ENCODE data around the gene PEX11G. TPM values are rescaled to one million over a fixed set of nuclear protein-coding genes. Genes with fewer than 3 reads are reported as not detected.
A peak's percentile ranks its signal among the peaks of the same experiment; 100 is the strongest.

Gene PEX11G
- total and polyA plus RNA-seq, 2 donors, result 1.6 to 5.2 TPM

DNA sequence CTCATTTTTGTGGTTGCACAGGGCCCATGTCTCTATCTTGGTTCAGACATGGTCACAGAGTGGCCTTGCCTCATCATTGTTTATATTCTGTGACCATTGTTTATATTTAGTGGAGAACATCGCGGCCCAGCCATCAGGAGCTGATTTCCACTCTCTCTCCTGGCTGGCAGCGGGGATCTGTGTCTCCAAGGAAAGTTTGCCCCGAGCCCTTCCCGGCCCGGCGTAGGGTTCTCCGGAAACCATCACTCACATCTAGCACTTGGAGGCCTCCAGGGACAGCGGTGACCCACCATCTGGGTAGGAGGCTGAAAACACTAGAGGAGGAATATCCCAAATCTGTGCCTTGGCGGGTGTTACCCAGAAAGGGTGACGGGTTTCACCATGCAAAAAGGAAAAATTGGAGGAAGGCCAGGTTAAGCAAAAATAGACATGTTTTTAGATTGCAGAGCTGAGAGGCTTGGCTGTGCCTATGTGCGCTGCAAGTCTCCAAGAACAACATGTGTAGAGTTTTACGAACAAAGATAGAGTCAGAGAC lies 26.3 kb upstream of the PEX11G start:
- DNase-seq (ENCODE audit: extremely low spot score), result no peak
- H3K27ac ChIP-seq (ENCODE audit: low read depth), result peak overlapping the region; percentile 98
- no peaks in the 10 kb centered on the region for H3K4me1 ChIP-seq (ENCODE audit: insufficient read depth)
- no peaks in the 10 kb centered on the region for H3K36me3 ChIP-seq (ENCODE audit: insufficient read depth)
- peak overlapping the region; percentile 85 for H3K4me3 ChIP-seq (ENCODE audit: low read depth, low read length)
- 24% methylated on average over 13 of the region's 13 CpGs for WGBS

DNA sequence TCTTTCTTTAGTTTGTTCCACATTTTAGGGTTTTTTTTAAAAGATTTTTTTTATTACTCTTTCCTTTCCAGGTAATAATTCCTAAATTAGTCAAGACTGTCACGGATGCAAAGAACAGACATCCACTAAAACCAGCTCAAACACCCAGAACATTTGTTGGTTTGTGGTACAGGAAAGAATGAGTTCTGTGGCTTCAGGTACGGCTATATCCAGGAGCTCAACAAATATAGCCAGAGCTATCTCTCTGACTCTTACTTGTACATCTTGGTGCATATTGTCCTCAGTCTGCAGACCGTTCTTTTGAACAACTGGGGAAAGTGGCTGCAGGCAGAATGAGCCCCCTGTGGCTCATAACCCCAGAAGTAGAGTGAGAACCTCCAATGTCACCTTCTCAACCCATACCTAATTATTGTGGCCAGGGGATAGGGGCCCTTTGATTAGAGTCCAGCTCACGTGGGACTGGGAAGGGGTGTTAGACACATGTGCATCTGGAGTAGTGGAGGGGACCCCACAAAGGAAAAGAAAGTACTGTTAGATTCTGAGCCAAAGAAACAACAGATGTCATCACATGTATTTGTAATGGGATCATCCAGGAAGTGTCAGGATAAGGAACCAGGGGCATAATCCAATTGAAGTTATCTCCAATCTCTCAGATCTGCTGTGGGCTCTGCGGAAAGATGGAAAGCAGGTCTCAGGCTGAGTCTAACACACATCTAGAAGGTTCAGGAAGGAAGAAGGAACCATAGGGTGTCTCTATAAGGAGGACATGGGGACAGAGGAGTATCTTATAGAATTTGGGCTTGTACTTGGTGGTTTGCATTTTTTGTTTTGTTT lies 25.2 kb upstream of the PEX11G start:
- peak overlapping the region; percentile 69 for H3K27ac ChIP-seq (ENCODE audit: low read depth)
- WGBS, result 86% methylated on average over 5 of the region's 5 CpGs
- no peaks in the 10 kb centered on the region for H3K4me1 ChIP-seq (ENCODE audit: insufficient read depth)
- DNase-seq (ENCODE audit: extremely low spot score), result no peak
- H3K4me3 ChIP-seq (ENCODE audit: low read depth, low read length), result no peak overlapping the region
- H3K36me3 ChIP-seq (ENCODE audit: insufficient read depth), result no peaks in the 10 kb centered on the region

DNA sequence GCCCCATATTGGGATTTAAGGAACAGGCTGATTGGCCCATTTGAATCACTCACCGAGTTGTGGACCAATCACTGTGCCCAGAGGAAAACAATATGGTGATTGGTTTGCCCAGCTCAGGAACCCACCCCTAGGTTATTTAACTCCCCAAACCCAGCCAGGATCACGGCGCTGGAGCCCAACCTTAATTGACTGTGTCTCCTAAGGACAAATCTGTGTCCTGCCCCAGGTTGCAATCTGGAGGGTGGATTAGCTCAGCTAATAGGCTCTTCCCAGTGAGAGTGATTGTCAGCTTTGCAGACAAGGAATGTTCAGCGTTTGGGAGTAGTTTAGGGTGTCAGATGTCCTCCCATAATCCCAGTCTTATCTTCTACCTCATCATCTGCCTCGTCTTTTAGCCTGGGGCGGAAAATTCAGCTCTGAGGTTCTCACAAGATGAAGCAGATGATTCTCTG lies 23.6 kb upstream of the PEX11G start:
- Histone ChIP-seq H3K27ac (ENCODE audit: low read depth) (no peak overlapping the region), H3K4me3 (ENCODE audit: low read depth, low read length) (no peak overlapping the region), H3K4me1 (ENCODE audit: insufficient read depth) (no peaks in the 10 kb centered on the region), H3K36me3 (ENCODE audit: insufficient read depth) (no peaks in the 10 kb centered on the region)
- 50% methylated on average over 6 of the region's 6 CpGs for WGBS
- no peak for DNase-seq (ENCODE audit: extremely low spot score)

DNA sequence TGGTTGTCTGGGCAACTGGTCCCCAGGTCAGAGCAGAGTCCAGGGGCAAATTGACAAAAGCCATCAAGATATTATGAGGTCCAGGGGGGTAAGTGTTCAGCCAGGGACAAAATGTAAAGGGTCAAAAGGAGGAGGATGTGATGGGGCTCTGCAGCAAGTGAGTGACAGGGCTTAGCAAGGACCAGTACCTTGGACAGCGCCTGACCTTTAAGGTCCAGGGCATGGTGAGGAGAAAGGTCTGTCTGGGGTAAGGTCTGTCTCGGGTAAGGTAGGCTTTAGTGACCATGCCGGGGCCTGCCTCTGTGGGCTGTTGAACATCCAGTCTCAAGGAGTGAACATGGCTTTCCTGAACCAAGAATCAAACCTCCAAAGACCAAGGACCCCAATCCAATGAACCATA lies 20.8 kb upstream of the PEX11G start:
- 42% methylated on average over 3 of the region's 3 CpGs for WGBS
- Histone ChIP-seq H3K4me3 (ENCODE audit: low read depth, low read length) (no peak overlapping the region), H3K27ac (ENCODE audit: low read depth) (no peak overlapping the region), H3K36me3 (ENCODE audit: insufficient read depth) (no peaks in the 10 kb centered on the region), H3K4me1 (ENCODE audit: insufficient read depth) (no peaks in the 10 kb centered on the region)
- DNase-seq (ENCODE audit: extremely low spot score), result no peak

DNA sequence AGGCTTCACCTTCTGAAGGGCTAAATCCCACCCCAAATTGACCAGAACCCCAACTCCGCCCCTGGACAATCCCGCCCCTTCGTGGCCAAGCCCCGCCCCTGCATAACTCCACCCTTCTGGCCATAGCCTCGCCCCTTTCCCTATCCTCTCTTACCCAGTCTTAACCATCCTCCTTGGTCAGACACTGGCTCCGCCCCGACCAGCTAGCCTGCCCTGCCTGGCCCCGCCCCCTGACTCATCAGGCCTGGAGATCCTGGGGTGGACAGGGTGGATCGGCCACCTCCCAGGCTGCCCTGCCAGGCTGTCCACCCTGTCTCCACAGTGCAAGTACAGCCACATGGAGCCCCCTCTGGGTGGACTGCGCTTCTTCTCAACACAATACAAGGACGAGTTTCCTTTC lies 19.0 kb upstream of the PEX11G start:
- 52% methylated on average over 11 of the region's 11 CpGs for WGBS
- DNase-seq (ENCODE audit: extremely low spot score), result no peak
- no peaks in the 10 kb centered on the region for H3K4me1 ChIP-seq (ENCODE audit: insufficient read depth)
- H3K36me3 ChIP-seq (ENCODE audit: insufficient read depth), result no peaks in the 10 kb centered on the region
- no peak overlapping the region for H3K4me3 ChIP-seq (ENCODE audit: low read depth, low read length)
- no peak overlapping the region for H3K27ac ChIP-seq (ENCODE audit: low read depth)

DNA sequence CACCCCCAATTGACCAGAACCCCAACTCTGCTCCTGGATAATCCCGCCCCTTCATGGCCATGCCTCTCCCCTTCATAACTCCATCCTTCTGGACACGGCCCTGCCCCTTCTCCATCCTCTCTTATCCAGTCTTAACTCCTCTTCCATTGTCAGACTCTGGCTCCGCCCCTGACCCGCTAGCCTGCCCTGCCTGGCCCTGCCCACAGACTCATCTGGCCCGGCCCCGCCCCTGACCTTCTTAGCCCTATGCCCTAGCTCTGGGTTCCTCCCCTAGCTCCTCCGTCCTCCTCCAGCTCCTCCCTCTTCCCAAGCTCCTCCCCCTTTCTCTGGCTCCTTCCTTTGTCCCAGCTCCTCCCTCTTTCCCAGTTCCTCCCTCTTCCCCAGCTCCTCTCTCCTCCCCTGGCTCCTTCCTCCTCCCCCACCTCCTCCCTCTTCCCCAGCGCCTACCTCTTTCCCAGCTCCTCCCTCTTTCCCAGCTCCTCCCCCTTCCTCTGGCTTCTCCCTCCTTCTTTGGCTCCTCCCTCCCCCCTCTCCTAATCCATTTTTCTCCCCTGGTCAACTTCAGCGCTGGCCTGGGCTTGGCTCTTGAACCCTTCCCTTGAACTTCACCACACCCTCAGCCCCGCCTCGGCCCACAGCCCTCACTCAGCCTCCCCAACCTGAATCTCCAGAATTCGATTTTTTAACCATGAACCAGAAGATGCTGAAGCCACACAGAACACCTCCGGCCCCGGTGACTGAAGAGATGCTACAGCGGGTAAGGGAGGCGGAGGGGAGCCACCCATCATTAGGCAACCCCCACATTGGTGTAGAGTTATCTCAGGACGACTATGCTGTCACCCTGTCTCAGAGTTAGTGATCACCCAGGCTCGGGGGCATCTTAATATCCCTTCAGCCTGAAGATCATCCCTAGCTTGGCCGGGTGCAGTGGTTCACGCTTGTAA lies 17.8 kb upstream of the PEX11G start:
- Histone ChIP-seq H3K4me3 (ENCODE audit: low read depth, low read length) (no peak overlapping the region), H3K36me3 (ENCODE audit: insufficient read depth) (no peaks in the 10 kb centered on the region), H3K27ac (ENCODE audit: low read depth) (no peak overlapping the region), H3K4me1 (ENCODE audit: insufficient read depth) (no peaks in the 10 kb centered on the region)
- DNase-seq (ENCODE audit: extremely low spot score), result no peak
- WGBS, result 52% methylated on average over 20 of the region's 20 CpGs

DNA sequence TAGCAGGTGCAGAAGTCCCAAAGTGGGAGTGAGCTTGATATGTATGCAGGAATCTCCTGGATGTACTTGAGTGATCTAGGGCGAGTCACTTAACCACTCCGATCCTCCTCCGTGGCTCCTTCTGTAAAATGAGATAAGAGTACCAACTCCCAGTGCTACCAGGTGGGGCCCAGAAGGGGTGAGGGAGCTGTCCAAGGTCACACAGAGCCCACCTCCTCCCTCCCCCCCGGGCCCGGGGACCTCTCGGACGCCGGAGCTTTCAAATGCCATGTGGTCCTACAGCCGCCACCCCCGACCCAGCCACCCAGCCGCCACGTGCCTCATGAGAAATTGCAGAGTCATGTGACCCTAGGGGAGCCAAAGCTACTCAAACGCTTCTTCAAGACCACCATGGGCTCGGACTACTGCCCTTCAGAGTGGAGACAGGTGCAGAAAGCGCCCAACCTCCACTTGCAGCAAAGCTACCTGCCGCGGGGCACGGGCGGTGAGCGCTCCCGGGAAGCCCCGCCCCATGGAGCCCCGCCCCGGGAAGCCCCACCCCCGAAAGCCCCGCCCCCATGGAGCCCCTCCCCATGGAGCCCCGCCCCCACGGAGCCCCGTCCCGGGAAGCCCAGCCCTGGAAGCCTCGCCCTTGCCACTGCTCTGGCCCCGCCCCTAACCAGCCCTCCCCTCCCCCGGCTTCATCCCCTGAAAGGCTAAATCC lies 17.0 kb upstream of the PEX11G start:
- no peaks in the 10 kb centered on the region for H3K4me1 ChIP-seq (ENCODE audit: insufficient read depth)
- no peak overlapping the region for H3K27ac ChIP-seq (ENCODE audit: low read depth)
- DNase-seq (ENCODE audit: extremely low spot score), result no peak
- H3K4me3 ChIP-seq (ENCODE audit: low read depth, low read length), result no peak overlapping the region
- WGBS, result 3% methylated on average over 33 of the region's 33 CpGs
- H3K36me3 ChIP-seq (ENCODE audit: insufficient read depth), result no peaks in the 10 kb centered on the region

DNA sequence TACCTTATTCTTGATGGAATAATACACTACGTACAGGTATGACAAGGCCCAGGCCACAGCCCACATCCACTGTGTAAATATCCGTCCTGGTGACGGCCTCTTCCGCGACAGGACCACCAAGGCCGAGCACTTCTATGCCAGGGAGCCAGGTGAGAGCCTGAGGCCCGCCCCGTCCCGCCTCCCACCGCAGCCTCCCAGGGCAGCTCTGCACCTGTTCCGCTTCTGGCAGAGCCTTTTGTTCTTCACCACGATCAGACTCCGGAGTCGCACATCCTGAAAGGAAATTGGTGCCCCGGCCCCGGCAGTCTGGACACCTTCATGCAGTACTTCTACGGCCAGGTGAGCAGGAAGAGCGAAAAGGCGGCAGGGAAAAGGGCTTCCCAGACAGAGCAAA lies 16.4 kb upstream of the PEX11G start:
- no peak overlapping the region for H3K4me3 ChIP-seq (ENCODE audit: low read depth, low read length)
- H3K36me3 ChIP-seq (ENCODE audit: insufficient read depth), result no peaks in the 10 kb centered on the region
- H3K27ac ChIP-seq (ENCODE audit: low read depth), result no peak overlapping the region
- H3K4me1 ChIP-seq (ENCODE audit: insufficient read depth), result no peaks in the 10 kb centered on the region
- 42% methylated on average over 19 of the region's 19 CpGs for WGBS
- no peak for DNase-seq (ENCODE audit: extremely low spot score)

DNA sequence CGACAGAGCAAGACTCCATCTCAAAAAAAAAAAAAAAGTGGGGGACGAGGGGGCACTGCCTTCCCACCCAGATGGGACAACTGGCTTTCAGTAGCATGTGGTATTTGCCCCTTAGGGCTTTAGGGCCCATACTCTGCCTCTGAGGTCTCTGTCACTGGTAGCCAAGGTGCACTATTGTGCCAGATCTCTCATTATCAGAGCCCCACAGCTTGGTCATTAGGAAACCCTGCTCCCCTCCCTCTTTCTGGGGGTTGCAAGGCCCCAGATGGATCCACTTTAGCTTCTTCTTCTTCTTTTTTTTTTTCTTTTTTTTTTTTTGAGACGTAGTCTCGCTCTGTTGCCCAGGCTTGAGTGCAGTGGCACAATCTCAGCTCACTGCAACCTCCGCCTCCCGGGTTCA lies 15.8 kb upstream of the PEX11G start:
- no peaks in the 10 kb centered on the region for H3K4me1 ChIP-seq (ENCODE audit: insufficient read depth)
- no peaks in the 10 kb centered on the region for H3K36me3 ChIP-seq (ENCODE audit: insufficient read depth)
- 82% methylated on average over 6 of the region's 6 CpGs for WGBS
- no peak overlapping the region for H3K4me3 ChIP-seq (ENCODE audit: low read depth, low read length)
- no peak overlapping the region for H3K27ac ChIP-seq (ENCODE audit: low read depth)
- no peak for DNase-seq (ENCODE audit: extremely low spot score)

DNA sequence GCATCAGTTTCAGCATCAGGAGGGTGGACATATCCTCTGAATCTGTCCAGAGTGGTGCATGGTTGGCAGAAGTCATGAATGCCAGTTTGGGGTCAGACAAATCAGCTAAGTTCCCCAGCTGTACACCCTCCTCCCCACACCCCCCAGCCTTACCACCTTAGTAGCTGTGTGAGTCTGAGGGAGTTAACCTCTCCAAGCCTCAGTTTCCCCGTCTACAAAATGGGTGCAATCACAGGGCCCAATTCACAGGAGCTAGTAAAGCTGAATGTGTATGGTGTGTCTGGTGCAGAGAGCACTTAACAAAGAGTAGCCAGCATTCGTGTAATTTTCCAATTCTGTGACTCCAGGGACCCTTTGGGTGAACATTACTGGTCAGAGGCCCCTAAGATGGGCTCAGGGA lies 13.7 kb upstream of the PEX11G start:
- no peak for DNase-seq (ENCODE audit: extremely low spot score)
- no peak overlapping the region for H3K27ac ChIP-seq (ENCODE audit: low read depth)
- no peaks in the 10 kb centered on the region for H3K4me1 ChIP-seq (ENCODE audit: insufficient read depth)
- 68% methylated on average over 2 of the region's 2 CpGs for WGBS
- no peaks in the 10 kb centered on the region for H3K36me3 ChIP-seq (ENCODE audit: insufficient read depth)
- no peak overlapping the region for H3K4me3 ChIP-seq (ENCODE audit: low read depth, low read length)

DNA sequence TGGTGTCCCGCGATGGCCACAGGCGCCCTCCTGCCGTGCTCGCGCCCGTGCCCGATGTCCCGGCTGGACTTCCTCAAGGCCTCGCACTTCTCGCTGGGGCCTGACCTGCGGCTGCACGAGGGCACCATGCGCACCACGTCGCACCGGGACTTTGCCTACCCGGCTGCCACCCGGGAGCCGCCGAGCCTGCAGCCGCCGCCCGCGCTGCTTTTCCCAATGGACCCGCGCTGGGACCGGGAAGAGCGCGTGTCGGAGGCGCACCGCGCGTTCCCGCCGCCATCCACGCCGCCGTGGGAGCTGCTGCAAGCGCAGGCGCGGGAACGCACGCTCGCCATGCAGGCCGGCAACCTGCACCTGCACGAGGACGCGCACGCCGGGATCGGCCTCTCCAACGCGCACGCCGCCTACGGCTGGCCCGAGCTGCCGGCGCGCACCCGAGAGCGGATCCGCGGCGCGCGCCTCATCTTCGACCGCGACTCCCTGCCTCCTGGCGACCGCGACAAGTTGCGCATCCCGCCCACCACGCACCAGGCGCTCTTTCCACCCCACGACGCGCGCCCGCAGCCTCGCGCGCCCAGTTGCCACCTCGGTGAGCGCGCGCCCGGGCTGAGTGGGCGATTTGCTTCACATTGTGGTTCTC lies 12.1 kb upstream of the PEX11G start:
- 1% methylated on average over 93 of the region's 93 CpGs for WGBS
- H3K4me3 ChIP-seq (ENCODE audit: low read depth, low read length), result peak overlapping the region; percentile 33
- no peaks in the 10 kb centered on the region for H3K4me1 ChIP-seq (ENCODE audit: insufficient read depth)
- no peaks in the 10 kb centered on the region for H3K36me3 ChIP-seq (ENCODE audit: insufficient read depth)
- no peak overlapping the region for H3K27ac ChIP-seq (ENCODE audit: low read depth)
- DNase-seq (ENCODE audit: extremely low spot score), result no peak

DNA sequence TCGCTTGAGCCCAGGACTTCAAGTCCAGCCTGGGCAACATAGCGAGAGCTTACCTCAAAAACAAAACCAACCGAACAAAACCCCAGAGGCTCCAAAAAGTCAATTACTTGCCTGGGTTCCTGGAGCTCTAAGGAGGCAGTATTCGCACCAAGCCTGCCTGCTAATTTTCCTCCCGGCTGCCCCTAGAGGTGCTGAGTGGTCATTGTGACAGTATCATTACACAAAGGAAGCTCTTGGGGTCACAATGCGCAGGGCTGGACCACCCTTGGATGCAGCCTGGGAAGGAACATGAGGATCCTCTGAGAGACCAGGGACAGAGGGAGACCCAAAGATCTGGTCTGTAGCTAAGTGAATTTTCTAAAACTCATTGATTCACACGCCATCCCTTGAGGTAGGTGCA lies 8.5 kb upstream of the PEX11G start:
- Histone ChIP-seq H3K27ac (ENCODE audit: low read depth) (no peak overlapping the region), H3K36me3 (ENCODE audit: insufficient read depth) (no peaks in the 10 kb centered on the region), H3K4me3 (ENCODE audit: low read depth, low read length) (no peak overlapping the region), H3K4me1 (ENCODE audit: insufficient read depth) (no peaks in the 10 kb centered on the region)
- 58% methylated on average over 7 of the region's 7 CpGs for WGBS
- DNase-seq (ENCODE audit: extremely low spot score), result no peak
